ENCODE results near the gene SYCP2L.

The SYCP2L gene

GRCh38 chr6:10954590-10955010 lies 67.7 kb downstream of the SYCP2L start:
- DNase-seq (ENCODE audit: low read depth): peak; percentile 21
- TF ChIP-seq CTCF (IDR thresholded peaks at IDR 0.05; ENCODE audit: low read depth, low read length, missing control alignments): peak; percentile 95
- H3K4me3 ChIP-seq (ENCODE audit: low read depth, low read length): no peak overlapping the region

- DNase-seq (ENCODE audit: low read depth): no peak
- TF ChIP-seq CTCF (IDR thresholded peaks at IDR 0.05; ENCODE audit: low read depth, low read length, missing control alignments): no peak
- H3K4me3 ChIP-seq (ENCODE audit: low read depth, low read length): no peak overlapping the region
Observed at GRCh38 chr6:10956776-10957175, 69.9 kb downstream of the SYCP2L start.

DNA sequence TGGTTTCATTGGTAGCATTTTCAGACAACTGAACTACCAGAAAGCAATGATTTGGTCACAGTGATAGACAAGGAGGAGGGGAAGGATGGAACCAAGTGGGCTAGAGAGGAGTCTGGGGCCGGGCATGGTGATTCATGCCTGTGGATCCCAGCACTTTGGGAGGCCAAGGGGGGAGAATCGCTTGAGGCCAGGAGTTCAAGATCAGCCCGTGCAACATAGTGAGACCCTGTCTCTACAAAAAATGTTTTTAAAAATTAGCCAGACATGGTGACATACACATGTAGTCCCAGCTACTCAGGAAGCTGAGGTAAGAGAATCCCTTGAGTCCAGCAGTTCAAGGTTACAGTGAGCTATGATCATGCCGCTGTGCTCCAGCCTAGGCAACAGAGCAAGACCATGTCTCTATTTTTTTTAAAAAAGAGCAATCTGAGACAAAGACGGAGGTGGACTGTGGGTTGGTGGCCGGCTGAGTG lies 70.6 kb downstream of the SYCP2L start:
- DNase-seq (ENCODE audit: low read depth): no peak
- no peak for TF ChIP-seq CTCF (IDR thresholded peaks at IDR 0.05; ENCODE audit: low read depth, low read length, missing control alignments)
- H3K4me3 ChIP-seq (ENCODE audit: low read depth, low read length): no peak overlapping the region

GRCh38 chr6:10960171-10960570 lies 73.3 kb downstream of the SYCP2L start:
- DNase-seq (ENCODE audit: low read depth): no peak
- H3K4me3 ChIP-seq (ENCODE audit: low read depth, low read length): no peak overlapping the region
- no peak for TF ChIP-seq CTCF (IDR thresholded peaks at IDR 0.05; ENCODE audit: low read depth, low read length, missing control alignments)

- no peak for TF ChIP-seq CTCF (IDR thresholded peaks at IDR 0.05; ENCODE audit: low read depth, low read length, missing control alignments)
- DNase-seq (ENCODE audit: low read depth): no peak
- no peak overlapping the region for H3K4me3 ChIP-seq (ENCODE audit: low read depth, low read length)
Observed at GRCh38 chr6:10961837-10962236, 75.0 kb downstream of the SYCP2L start.

DNA sequence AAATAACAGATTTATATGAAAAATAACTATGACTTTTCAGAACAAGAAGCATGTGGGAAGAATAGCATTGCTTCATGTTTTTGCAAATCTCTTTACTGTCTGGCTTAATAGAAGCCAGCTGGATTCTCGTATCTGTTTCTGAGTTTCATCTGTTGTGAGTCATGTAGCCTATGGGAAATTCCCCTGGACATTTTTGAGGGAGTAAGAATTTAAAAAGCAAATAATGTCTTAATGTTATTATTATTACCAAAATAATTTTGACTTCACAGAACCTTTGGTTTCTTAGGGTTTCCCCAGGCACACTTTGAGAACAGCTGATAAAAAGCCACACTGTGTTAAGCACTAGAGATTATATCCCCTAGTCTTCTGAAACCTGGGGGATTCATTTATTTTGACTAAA lies 75.8 kb downstream of the SYCP2L start:
- no peak for DNase-seq (ENCODE audit: low read depth)
- no peak overlapping the region for H3K4me3 ChIP-seq (ENCODE audit: low read depth, low read length)
- no peak for TF ChIP-seq CTCF (IDR thresholded peaks at IDR 0.05; ENCODE audit: low read depth, low read length, missing control alignments)

DNA sequence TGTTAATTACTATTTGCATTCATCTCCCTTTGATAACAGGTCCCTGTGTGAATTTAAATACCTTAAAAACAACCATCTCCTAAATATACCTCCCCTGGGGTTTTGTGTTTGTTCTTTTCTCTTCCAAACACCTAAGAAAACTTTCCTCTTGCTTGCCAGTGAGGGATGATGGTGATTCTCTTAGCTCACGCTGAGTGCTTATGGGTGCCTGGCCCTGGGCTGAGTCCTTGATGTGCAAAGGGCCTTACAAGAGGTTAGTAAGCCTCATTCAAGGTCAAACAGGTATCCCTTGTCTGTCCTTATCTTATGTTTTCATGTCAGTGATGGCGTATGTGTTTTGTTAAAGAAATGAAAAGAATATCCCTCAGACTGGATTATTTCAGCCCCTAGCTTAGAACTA lies 76.3 kb downstream of the SYCP2L start:
- no peak overlapping the region for H3K4me3 ChIP-seq (ENCODE audit: low read depth, low read length)
- no peak for DNase-seq (ENCODE audit: low read depth)
- no peak for TF ChIP-seq CTCF (IDR thresholded peaks at IDR 0.05; ENCODE audit: low read depth, low read length, missing control alignments)
